SU-DHL-6 (cell line): ENCODE measurements around the gene PRDM16.

ENCODE experiments used
- EZH2phosphoT487 ChIP-seq: fragments of 200-600 bp; sonication (generic), shearing (Covaris generic); conservative IDR thresholded peaks from 2 replicates; pipeline ENCODE4 v1.6.1; 2018; ENCODE audit warnings: mild to moderate bottlenecking, antibody characterized with exemption, low read length, moderate library complexity, mixed read lengths
- TF ChIP-seq, protein P1 (sequence below): fragments of 200-600 bp; sonication (generic); IDR thresholded peaks from one replicate; pipeline ENCODE4 v1.5.1; 2017; ENCODE audit warnings: antibody characterized with exemption, mild to moderate bottlenecking, low read length, moderate library complexity; ENCODE audit not compliant: insufficient read depth, poor library complexity, severe bottlenecking

DNA sequence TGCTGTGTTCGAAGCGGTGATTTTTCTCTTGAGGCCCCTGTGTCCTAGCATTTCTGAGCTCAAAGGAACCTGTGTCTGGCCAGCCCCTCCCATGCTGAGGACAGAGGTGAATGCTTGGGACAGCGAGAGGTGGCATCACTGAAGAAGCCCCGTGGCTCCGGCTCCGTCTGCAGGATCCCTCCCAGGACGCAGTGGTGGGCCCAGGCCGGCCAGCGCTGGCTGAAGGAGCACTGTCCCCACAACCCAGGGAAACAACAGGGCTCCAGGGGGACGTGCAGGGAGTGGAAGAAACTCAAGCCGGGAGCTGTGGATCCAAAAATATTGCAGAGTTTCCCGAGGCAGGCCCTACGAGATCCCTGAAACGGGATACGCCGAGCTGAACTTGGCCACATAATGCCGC is 221.4 kb downstream of the PRDM16 start:
- TF ChIP-seq, protein P1, sequence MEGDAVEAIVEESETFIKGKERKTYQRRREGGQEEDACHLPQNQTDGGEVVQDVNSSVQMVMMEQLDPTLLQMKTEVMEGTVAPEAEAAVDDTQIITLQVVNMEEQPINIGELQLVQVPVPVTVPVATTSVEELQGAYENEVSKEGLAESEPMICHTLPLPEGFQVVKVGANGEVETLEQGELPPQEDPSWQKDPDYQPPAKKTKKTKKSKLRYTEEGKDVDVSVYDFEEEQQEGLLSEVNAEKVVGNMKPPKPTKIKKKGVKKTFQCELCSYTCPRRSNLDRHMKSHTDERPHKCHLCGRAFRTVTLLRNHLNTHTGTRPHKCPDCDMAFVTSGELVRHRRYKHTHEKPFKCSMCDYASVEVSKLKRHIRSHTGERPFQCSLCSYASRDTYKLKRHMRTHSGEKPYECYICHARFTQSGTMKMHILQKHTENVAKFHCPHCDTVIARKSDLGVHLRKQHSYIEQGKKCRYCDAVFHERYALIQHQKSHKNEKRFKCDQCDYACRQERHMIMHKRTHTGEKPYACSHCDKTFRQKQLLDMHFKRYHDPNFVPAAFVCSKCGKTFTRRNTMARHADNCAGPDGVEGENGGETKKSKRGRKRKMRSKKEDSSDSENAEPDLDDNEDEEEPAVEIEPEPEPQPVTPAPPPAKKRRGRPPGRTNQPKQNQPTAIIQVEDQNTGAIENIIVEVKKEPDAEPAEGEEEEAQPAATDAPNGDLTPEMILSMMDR, result no peak
- TF ChIP-seq EZH2phosphoT487, result no peak
